ENCODE measurements around the gene RPS6KB2.

Gene RPS6KB2

GRCh38 chr11:67393990-67394389, 34.3 kb upstream of the RPS6KB2 start:
- H3K27ac ChIP-seq, result no peak overlapping the region
- no peak for TF ChIP-seq CTCF (conservative IDR thresholded peaks at IDR 0.05)

GRCh38 chr11:67395555-67396258, 32.6 kb upstream of the RPS6KB2 start:
- H3K27ac ChIP-seq, result 0 out of 2 replicates have a peak overlapping the region, but pooled peaks have one; percentile 17
- no peak for TF ChIP-seq CTCF (conservative IDR thresholded peaks at IDR 0.05)

- TF ChIP-seq CTCF (conservative IDR thresholded peaks at IDR 0.05), result no peak
- H3K27ac ChIP-seq, result peak overlapping the region; percentile 17; the same call in 1 of the 2 replicates
Observed at GRCh38 chr11:67396259-67396581, 32.1 kb upstream of the RPS6KB2 start.

GRCh38 chr11:67396587-67397389, 31.5 kb upstream of the RPS6KB2 start:
- peak overlapping the region; percentile 17; the same call in 1 of the 2 replicates for H3K27ac ChIP-seq
- no peak for TF ChIP-seq CTCF (conservative IDR thresholded peaks at IDR 0.05)

- peak overlapping the region; percentile 17; the same call in 1 of the 2 replicates for H3K27ac ChIP-seq
- no peak for TF ChIP-seq CTCF (conservative IDR thresholded peaks at IDR 0.05)
Observed at GRCh38 chr11:67397536-67397935, 30.8 kb upstream of the RPS6KB2 start.

- no peak for TF ChIP-seq CTCF (conservative IDR thresholded peaks at IDR 0.05)
- peak overlapping the region; percentile 17 for H3K27ac ChIP-seq
Observed at GRCh38 chr11:67397986-67398660, 30.2 kb upstream of the RPS6KB2 start.

Data from VCaP (cell line).